DOHH2 (cell line): Measurements from ENCODE around the gene TMCC3.

Source experiments
- H3F3A ChIP-seq: fragments of 200-600 bp; sonication (generic), shearing (Covaris generic); 2 replicates; pipeline ENCODE4 v1.6.0; 2016; ENCODE audit warnings: antibody characterized with exemption, mild to moderate bottlenecking; ENCODE audit not compliant: control insufficient read depth, insufficient read depth
- H3K27ac ChIP-seq: fragments of 200-600 bp; sonication (generic); 2 replicates; pipeline ENCODE4 v1.5.1; 2014; ENCODE audit warnings: low read depth, mild to moderate bottlenecking, low read length, moderate library complexity
- H3K27me3 ChIP-seq: fragments of 200-600 bp; sonication (generic); 2 replicates; pipeline ENCODE4 v1.6.1; 2014; ENCODE audit warnings: mild to moderate bottlenecking, low read length, mixed read lengths; ENCODE audit not compliant: control insufficient read depth
- H3K36me3 ChIP-seq: fragments of 200-600 bp; sonication (generic); 2 replicates; pipeline ENCODE4 v1.6.1; 2014; ENCODE audit warnings: mild to moderate bottlenecking, low read length, moderate library complexity, mixed read lengths; ENCODE audit not compliant: control insufficient read depth
- H3K4me1 ChIP-seq: fragments of 200-600 bp; sonication (generic); 2 replicates; pipeline ENCODE4 v1.6.1; 2014; ENCODE audit warnings: mild to moderate bottlenecking, low read length, mixed read lengths; ENCODE audit not compliant: control insufficient read depth
- H3K4me2 ChIP-seq: fragments of 200-600 bp; sonication (generic); 2 replicates; pipeline ENCODE4 v1.6.0; 2014; ENCODE audit warnings: mild to moderate bottlenecking, low read length, moderate library complexity
- H3K4me3 ChIP-seq: fragments of 200-600 bp; sonication (generic); 2 replicates; pipeline ENCODE4 v1.5.1; 2014; ENCODE audit warnings: mild to moderate bottlenecking, low read length, mixed read lengths
- H3K79me2 ChIP-seq: fragments of 200-600 bp; sonication (generic); 2 replicates; pipeline ENCODE4 v1.6.1; 2014; ENCODE audit warnings: mild to moderate bottlenecking, low read length, mixed read lengths; ENCODE audit not compliant: control insufficient read depth
- H3K9me2 ChIP-seq: fragments of 200-600 bp; sonication (generic); replicated peaks from 2 replicates; pipeline ENCODE4 v1.6.1; 2014; ENCODE audit warnings: mild to moderate bottlenecking, low read length, mixed read lengths; ENCODE audit not compliant: control insufficient read depth
- H3K9me3 ChIP-seq: fragments of 200-600 bp; sonication (generic); 2 replicates; pipeline ENCODE4 v1.6.1; 2014; ENCODE audit warnings: antibody characterized with exemption, low read length, mixed read lengths; ENCODE audit not compliant: control insufficient read depth, insufficient read depth
- H4K20me1 ChIP-seq: fragments of 200-600 bp; sonication (generic); 2 replicates; pipeline ENCODE4 v1.6.0; 2014; ENCODE audit warnings: low read depth, mild to moderate bottlenecking, antibody characterized with exemption, low read length, moderate library complexity; ENCODE audit not compliant: control insufficient read depth, insufficient read depth
- CTCF ChIP-seq: fragments of 200-600 bp; sonication (generic); IDR thresholded peaks from one replicate; pipeline ENCODE4 v1.5.1; 2014; ENCODE audit warnings: antibody characterized with exemption, mild to moderate bottlenecking, low read depth, low read length; ENCODE audit not compliant: poor library complexity, severe bottlenecking
- EZH2phosphoT487 ChIP-seq: fragments of 200-600 bp; sonication (generic); IDR thresholded peaks from 2 replicates; pipeline ENCODE4 v1.6.1; 2017; ENCODE audit warnings: borderline replicate concordance, mild to moderate bottlenecking, antibody characterized with exemption, low read length, moderate library complexity, mixed read lengths

TMCC3 gene

GRCh38 chr12:94622475-94622874, 27.9 kb downstream of the TMCC3 start:
- Histone ChIP-seq H3K79me2 (no peaks in the 10 kb centered on the region), H3K27ac (no peak overlapping the region), H3K4me2 (no peak overlapping the region), H3K4me1 (no peaks in the 10 kb centered on the region), H3F3A (no peaks in the 10 kb centered on the region), H3K9me3 (no peaks in the 10 kb centered on the region), H4K20me1 (no peaks in the 10 kb centered on the region), H3K4me3 (no peak overlapping the region), H3K9me2 (no peaks in the 10 kb centered on the region), H3K36me3 (no peaks in the 10 kb centered on the region), H3K27me3 (peaks cover 2% of the 10 kb centered on the region)
- TF ChIP-seq CTCF (no peak), EZH2phosphoT487 (no peak)

DNA sequence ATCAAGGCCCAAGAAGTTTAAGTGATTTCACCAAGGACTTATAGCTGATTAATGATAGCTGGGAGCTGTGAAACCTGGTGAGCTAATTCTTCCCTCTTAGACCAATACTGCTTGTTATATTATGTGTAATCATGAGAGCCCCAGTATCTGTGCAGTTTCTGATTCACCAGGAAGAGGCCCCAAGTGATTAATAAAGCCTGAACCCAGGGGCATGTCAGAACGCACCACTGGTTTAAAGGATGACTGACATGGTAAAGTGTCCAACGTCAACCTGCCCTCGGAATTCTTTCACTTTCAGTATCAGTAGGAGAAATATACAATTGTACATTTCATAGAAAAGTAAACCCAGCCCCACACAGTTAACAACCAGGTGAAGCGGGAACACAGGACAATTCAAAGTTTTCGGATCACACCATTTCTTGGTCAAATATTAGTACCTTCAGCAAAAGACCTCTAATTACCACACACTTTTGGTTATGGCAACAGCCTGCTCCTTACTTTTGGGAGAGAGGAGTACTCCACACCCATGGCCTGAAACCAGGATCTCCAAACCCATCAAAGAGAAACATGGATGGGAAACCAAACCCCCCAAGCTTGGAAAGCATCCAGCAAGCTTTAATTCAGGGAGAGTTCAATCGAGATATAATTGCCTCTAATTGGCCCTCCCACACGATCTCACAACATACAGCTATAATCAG, 28.5 kb downstream of the TMCC3 start:
- Histone ChIP-seq H3K4me2 (no peak overlapping the region), H3K79me2 (no peaks in the 10 kb centered on the region)

DNA sequence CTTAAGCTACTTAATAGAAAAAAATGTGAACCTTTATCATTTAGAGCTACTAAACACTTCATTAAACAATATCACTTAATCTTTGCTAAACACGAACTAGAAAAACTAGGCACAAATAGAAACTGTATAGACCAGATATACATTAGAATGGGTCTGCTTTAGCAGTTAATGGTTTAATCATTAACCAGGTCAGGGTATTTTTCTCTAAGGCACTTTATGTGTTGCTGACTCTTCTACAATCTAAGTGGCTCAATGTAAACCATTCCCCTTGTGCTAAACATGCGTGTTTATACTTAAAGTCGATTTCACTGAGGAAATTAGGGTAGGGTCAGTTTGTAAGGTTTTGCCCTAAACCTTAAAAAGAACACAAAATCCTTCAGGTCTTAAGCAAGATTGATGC, 29.7 kb downstream of the TMCC3 start:
- Histone ChIP-seq H3K4me3 (no peak overlapping the region), H3K79me2 (no peaks in the 10 kb centered on the region), H3K36me3 (no peaks in the 10 kb centered on the region), H3K4me2 (no peak overlapping the region), H3K27me3 (peaks cover 6% of the 10 kb centered on the region), H3K27ac (no peak overlapping the region), H3K9me2 (no peaks in the 10 kb centered on the region), H3K4me1 (no peaks in the 10 kb centered on the region), H4K20me1 (no peaks in the 10 kb centered on the region), H3K9me3 (no peaks in the 10 kb centered on the region), H3F3A (no peaks in the 10 kb centered on the region)
- TF ChIP-seq CTCF (no peak), EZH2phosphoT487 (no peak)

More for the DNA sequence above, 28.5 kb downstream of the TMCC3 start:
- no peaks in the 10 kb centered on the region for H3K9me2 ChIP-seq
- no peaks in the 10 kb centered on the region for H3K9me3 ChIP-seq
- H4K20me1 ChIP-seq, result no peaks in the 10 kb centered on the region
- no peaks in the 10 kb centered on the region for H3K4me1 ChIP-seq
- no peaks in the 10 kb centered on the region for H3F3A ChIP-seq
- peaks cover 2% of the 10 kb centered on the region for H3K27me3 ChIP-seq
- H3K4me3 ChIP-seq, result no peak overlapping the region
- no peak for TF ChIP-seq EZH2phosphoT487
- TF ChIP-seq CTCF, result no peak
- H3K27ac ChIP-seq, result no peak overlapping the region
- no peaks in the 10 kb centered on the region for H3K36me3 ChIP-seq
